Activated T-helper 1 cell treated with anti-CD3 and anti-CD28 coated beads, Interleukin-12 subunit alpha, Interleukin-12 subunit beta, Interleukin-2, Interleukin-4 antibody, amounts not matched to agents 30 ng/mL and 10 ng/mL and 1 ng/mL, durations not matched to agents 14 hours and 24 hours and 36 hours (primary cell): ENCODE data around the gene SLC2A5. TPM values are rescaled to one million over a fixed set of nuclear protein-coding genes. Genes with fewer than 3 reads are reported as not detected.
"Not testable (repeated sequence)": the region's sequence is repeated elsewhere in the genome, so short reads cannot be mapped to it uniquely, and the experiment has no call there.

Experiments
- DNase-seq: peaks from one replicate; pipeline ENCODE4 v3.0.0; 2021; ENCODE audit warnings: low spot score
- H3K27ac Mint-ChIP-seq: one replicate; pipeline ENCODE4 v1.8.0; 2021; ENCODE audit warnings: mild to moderate bottlenecking, mixed read lengths
- H3K27me3 Mint-ChIP-seq: one replicate; pipeline ENCODE4 v1.8.0; 2022; ENCODE audit warnings: mild to moderate bottlenecking, moderate library complexity, mixed read lengths; ENCODE audit not compliant: insufficient read depth
- H3K36me3 Mint-ChIP-seq: one replicate; pipeline ENCODE4 v1.8.0; 2021; ENCODE audit warnings: low read depth, mixed read lengths
- H3K4me1 Mint-ChIP-seq: one replicate; pipeline ENCODE4 v1.8.0; 2021; ENCODE audit warnings: low read depth, mixed read lengths
- H3K4me3 Mint-ChIP-seq: one replicate; pipeline ENCODE4 v1.8.0; 2021; ENCODE audit warnings: mild to moderate bottlenecking, moderate library complexity, mixed read lengths
- H3K9me3 Mint-ChIP-seq: one replicate; pipeline ENCODE4 v1.8.0; 2021; ENCODE audit warnings: mixed read lengths
- intact Hi-C: fragments of 100-400 bp; cut with micrococcal nuclease; formaldehyde crosslinking; loops from one replicate; pipeline ENCODE4 v1.15.1; 2024
- total RNA-seq: library from RNA; stranded (reverse); gene quantifications from 2 replicates; pipeline ENCODE4 v1.2.3, GENCODE V29; 2022

The SLC2A5 gene
- total RNA-seq, 1 donor from 2014 or later, result 0.05 TPM

DNA sequence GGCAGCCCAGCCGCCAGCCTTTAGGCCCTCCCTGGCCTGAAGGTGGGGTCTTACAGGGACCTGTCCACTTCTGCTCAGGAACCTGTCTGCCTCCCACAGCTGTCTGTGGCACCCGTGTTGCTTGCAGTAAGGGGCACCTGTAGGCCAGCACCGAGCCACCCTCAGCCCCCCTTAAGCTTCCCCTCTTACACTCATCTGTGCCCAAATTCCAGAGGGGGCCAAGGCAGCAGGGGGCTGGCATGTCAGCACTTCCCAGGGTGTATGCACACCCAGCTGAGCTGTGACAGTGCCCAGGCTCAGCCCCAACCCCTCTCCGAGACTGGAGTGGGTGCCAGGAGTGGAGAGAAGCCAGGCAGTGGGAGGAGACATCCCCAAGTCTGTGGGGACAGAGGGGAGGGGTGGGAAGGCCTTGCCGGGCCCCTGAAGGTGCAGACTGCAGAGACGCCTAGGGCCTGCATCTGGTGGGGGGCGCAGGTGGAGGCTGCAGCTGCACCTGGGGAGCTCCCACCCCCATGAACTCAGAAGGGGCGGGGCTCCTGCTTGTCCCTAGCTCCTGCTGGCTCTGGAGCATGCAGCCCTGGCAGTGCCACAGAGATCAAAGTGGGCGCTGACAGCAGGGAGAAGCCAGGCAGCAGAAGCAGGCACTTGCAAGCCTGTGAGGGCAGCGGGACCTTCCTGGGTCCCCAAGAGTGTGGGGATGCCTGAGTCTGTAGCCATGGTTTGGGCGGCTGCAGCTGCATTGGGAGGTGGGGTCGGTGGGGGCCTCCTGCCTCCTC is 37.8 kb downstream of the SLC2A5 start:
- Mint-ChIP-seq H3K9me3 (peaks cover 29% of the 10 kb centered on the region), H3K36me3 (peaks cover 4% of the 10 kb centered on the region), H3K4me1 (no peaks in the 10 kb centered on the region), H3K4me3 (no peak overlapping the region), H3K27me3 (peaks cover 10% of the 10 kb centered on the region), H3K27ac (no peak overlapping the region)
- intact Hi-C loops, result no loop called here
- DNase-seq, result no peak

DNA sequence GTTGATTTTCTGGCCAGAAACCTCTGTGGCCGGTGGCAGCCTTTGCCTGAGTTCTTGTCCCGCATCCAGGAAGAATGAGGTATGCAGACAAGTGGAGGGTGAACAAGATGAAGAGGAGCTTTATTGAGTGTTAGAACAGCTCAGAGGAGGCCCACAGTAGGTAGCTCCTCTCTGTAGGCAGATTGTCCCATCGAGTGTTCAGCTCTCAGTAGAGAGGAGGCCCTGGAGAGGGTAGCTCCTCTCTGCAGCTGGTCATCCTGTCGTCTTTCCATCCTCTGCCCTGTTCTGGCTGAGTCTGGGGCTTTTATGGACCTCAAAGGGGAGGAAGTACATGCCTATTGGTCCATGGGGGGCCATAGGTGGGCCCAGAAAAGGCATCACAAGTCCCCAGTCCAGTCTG is 38.4 kb downstream of the SLC2A5 start:
- intact Hi-C loops, H3K27me3 Mint-ChIP-seq, H3K4me1 Mint-ChIP-seq, DNase-seq, H3K27ac Mint-ChIP-seq, H3K4me3 Mint-ChIP-seq, H3K36me3 Mint-ChIP-seq: not testable (repeated sequence)
- peaks cover 28% of the 10 kb centered on the region for H3K9me3 Mint-ChIP-seq

DNA sequence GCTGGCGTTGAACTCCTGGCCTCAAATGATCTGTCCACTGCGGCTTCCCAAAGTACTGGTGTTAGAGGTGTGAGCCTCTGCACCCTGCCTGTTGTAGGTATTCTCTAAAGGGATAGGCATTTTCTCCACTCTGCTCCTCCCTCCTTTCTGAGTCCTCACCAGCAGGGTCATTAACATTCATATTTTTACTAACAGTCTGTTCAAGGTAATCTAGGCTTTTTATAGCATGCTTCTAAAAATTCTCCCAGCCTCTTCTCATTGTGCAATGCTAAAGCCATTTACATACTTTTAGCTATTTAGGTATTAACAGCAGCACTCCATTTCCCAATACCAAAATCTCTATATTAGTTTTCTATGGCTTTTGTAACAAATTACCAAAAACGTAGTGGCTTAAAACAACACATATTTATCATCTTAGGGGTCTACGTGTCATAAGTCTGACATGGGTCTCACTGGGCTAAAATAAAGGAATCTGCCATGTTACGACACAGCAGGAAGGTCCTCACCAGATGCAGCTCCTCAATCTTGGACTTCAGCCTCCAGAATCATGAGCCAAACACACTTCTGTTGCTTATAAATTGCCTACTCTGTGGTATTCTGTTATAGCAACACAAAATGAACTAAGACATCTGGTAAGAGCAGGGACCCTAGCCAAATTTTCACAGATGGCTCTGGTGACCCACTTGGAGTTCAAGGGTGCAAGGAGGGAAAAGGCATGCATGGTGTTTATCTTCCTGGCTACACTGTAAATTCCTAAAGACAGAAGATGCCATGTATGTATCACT is 40.3 kb downstream of the SLC2A5 start:
- peaks cover 10% of the 10 kb centered on the region for H3K27me3 Mint-ChIP-seq
- H3K27ac Mint-ChIP-seq, result no peak overlapping the region
- H3K4me1 Mint-ChIP-seq, result no peaks in the 10 kb centered on the region
- no peak for DNase-seq
- H3K9me3 Mint-ChIP-seq, result peaks cover 8% of the 10 kb centered on the region
- intact Hi-C loops, result no loop called here
- H3K4me3 Mint-ChIP-seq, result no peak overlapping the region
- no peaks in the 10 kb centered on the region for H3K36me3 Mint-ChIP-seq

DNA sequence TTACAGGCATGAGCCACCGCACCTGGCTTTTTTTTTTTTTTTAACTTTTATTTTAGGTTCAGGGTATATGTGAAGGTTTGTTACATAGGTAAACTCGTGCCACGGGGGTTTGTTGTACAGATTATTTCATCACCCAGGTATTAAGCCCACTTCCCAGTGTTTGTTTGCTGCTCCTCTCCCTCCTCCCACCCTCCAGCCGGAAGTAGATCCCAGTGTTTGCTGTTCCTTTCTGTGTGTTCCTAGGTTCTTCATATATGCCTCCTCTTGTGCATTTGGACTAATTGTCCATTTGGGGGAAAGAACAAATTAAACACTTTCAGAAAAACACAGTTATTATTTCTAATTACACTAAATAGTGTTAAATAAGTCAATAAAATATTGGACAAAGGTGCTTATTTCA is 42.1 kb downstream of the SLC2A5 start:
- no peak for DNase-seq
- intact Hi-C loops, result no loop called here
- peaks cover 9% of the 10 kb centered on the region for H3K27me3 Mint-ChIP-seq
- H3K4me3 Mint-ChIP-seq, result no peak overlapping the region
- no peaks in the 10 kb centered on the region for H3K4me1 Mint-ChIP-seq
- no peak overlapping the region for H3K27ac Mint-ChIP-seq
- H3K9me3 Mint-ChIP-seq, result peaks cover 5% of the 10 kb centered on the region
- no peaks in the 10 kb centered on the region for H3K36me3 Mint-ChIP-seq

DNA sequence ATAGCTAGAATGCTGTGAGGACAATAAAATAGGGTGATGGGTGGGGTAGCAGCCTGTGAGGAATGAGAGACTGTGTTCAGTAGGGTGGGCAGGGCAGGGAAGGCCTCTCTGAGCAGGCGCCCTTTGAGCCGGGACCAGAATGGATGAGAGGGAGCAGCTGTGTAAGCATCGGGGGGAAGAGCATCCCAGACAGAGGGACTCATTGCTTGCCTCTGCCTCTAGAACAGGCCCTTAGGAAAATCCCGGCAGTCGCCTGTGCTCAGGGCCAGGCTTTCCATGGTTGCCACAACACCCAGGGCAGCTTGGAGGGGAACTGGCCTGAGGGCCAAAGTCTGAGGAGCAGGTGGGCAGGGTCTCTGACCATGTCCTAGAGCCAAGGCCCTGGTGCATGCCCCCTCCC is 44.0 kb downstream of the SLC2A5 start:
- DNase-seq, result no peak
- no peak overlapping the region for H3K4me3 Mint-ChIP-seq
- intact Hi-C loops, result no loop called here
- H3K36me3 Mint-ChIP-seq, result no peaks in the 10 kb centered on the region
- H3K4me1 Mint-ChIP-seq, result no peaks in the 10 kb centered on the region
- H3K9me3 Mint-ChIP-seq, result no peaks in the 10 kb centered on the region
- H3K27me3 Mint-ChIP-seq, result peaks cover 14% of the 10 kb centered on the region
- H3K27ac Mint-ChIP-seq, result no peak overlapping the region

DNA sequence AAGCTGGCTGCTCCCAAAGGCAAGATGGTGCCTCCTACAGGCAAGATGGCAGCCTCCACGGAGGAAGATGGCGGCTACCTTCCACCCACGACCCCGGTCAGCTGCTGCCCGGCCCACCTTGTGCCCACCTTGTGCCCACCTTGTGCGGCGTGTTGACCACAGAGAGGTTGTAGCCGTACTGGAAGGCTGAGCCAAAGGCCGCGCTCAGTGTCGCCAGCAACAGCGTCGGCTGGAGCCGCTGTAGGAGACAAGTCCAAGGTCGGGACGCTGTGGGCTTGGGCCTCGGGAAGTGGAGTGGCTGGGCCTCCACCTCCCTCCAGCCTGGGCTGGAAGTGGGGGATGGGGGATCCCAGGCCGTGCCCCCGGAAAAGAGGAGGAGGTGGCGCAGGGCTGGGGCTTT is 44.6 kb downstream of the SLC2A5 start:
- Mint-ChIP-seq H3K27me3 (peaks cover 14% of the 10 kb centered on the region), H3K36me3 (no peaks in the 10 kb centered on the region), H3K4me1 (no peaks in the 10 kb centered on the region), H3K4me3 (no peak overlapping the region), H3K9me3 (no peaks in the 10 kb centered on the region), H3K27ac (no peak overlapping the region)
- DNase-seq, result no peak
- intact Hi-C loops, result no loop called here

DNA sequence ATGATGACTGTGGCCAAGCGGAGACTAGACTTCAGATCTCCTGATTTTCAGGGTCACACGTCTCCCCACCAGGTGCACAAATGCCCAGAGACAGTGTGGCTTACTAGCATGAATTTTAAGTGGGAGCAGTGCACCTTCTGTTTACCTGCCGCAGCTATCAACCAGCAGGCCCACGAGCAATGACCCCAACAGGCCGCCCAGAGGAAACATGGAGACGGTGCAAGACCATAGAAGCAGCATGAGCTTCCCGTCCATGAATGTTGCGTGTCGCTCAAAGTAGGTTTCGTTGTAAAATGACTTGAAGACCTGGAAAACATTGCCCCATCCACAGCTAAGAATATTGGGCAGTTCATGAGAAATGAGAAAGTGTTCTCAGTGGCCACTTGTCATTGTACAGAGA is 46.7 kb downstream of the SLC2A5 start:
- Mint-ChIP-seq H3K4me1 (no peaks in the 10 kb centered on the region), H3K36me3 (no peaks in the 10 kb centered on the region), H3K4me3 (no peak overlapping the region), H3K27ac (no peak overlapping the region), H3K27me3 (peaks cover 14% of the 10 kb centered on the region), H3K9me3 (no peaks in the 10 kb centered on the region)
- intact Hi-C loops, result no loop called here
- no peak for DNase-seq

DNA sequence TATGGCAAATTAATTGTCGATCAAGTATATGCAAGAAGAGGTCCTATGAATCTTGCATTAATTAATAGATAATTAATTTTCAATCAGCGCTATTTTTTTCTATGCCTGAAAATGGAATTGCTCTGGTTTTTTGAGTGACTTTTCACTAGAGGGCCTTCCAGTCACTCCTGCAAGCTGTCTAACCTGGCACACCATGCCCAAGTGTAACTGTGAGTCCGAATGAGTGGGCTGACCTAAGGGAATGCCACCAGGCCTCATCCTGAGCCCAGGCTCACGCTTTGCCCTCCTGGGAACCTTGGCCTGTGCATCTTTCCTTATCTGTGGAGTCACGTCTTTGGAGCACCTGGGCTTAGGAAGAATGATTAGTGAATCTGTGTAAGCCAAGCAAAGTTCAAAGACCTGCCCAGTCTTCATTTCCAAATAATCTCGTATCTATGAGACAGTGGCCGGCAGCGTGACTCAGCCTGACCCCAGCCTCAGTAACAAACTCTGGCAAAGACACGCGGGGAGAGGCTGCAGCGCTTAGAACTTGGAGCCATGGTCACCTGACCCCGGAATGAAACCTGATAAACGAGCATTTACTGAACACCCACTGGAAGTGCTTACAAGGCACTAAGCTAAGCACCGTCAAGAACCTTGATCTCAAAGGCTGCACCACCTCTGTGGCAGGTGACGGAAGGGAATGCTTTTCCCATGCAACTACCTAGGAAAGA is 47.3 kb downstream of the SLC2A5 start:
- H3K4me1 Mint-ChIP-seq, H3K9me3 Mint-ChIP-seq, H3K4me3 Mint-ChIP-seq, DNase-seq, H3K36me3 Mint-ChIP-seq, H3K27ac Mint-ChIP-seq, intact Hi-C loops: not testable (repeated sequence)
- peaks cover 13% of the 10 kb centered on the region for H3K27me3 Mint-ChIP-seq

DNA sequence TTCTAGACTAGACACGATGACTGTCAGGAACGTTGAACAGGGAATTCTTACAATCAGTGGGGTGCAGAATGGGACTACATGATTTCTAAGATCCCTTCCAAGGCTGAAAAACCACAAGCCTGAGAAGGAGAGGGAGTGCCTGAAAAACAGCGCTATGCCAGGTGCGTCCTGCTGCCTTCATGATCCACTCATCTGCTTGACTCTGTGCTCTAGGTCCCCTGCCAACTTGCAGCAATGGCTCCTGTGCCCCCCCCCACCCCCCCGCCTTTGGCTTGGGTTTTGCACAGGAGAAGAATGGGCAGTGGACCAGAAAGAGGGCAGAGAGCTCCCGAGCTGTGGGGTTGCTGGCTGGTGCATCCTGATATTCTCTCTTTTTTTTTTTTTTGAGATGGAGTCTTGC is 49.1 kb downstream of the SLC2A5 start:
- Mint-ChIP-seq H3K9me3 (no peaks in the 10 kb centered on the region), H3K36me3 (no peaks in the 10 kb centered on the region), H3K27ac (no peak overlapping the region), H3K4me3 (no peak overlapping the region), H3K27me3 (peaks cover 17% of the 10 kb centered on the region), H3K4me1 (no peaks in the 10 kb centered on the region)
- intact Hi-C loops, result no loop called here
- no peak for DNase-seq

DNA sequence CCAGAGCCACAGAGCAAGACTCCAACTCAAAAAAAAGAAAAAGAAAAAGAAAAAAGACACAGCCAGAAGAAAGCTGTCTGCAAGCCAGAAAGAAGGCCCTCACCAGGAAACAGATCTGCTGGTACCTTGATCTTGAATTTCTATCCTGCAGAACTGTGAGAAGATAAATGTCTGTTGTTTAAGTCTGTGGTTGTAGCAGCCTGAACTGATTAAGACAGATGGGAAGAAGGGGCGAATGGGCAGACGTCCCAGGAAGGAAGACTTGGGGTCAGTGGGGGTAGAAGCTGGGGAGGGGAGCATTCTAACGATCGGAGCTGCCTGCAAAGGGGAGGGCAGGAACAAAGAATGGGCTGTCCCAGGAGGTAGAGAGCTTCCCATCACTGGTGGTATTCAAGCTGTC is 49.5 kb downstream of the SLC2A5 start:
- Mint-ChIP-seq H3K27ac (no peak overlapping the region), H3K4me3 (no peak overlapping the region), H3K27me3 (peaks cover 17% of the 10 kb centered on the region), H3K36me3 (no peaks in the 10 kb centered on the region), H3K4me1 (no peaks in the 10 kb centered on the region), H3K9me3 (no peaks in the 10 kb centered on the region)
- intact Hi-C loops, result no loop called here
- DNase-seq, result no peak

DNA sequence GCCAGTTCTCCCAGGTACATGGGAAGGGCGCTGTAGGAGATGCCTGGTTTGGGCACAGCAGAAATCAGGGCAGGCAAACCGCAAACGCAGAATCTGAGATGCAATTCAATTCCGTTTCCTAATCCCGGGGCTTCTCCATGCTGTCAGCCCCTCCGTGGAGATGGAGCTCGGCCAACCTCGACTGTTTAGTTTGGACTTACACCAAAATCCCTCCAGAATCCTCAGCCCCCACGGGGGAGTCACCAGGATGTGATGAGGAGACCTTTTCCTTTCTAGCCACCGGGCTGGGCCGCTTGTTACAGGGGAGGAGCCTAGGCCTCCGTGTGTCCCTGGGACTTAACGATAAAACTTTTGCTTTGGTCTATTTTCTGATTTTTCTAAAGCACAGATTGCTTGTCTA is 51.1 kb downstream of the SLC2A5 start:
- Mint-ChIP-seq H3K27ac (no peak overlapping the region), H3K4me3 (no peak overlapping the region), H3K4me1 (no peaks in the 10 kb centered on the region), H3K27me3 (peaks cover 19% of the 10 kb centered on the region), H3K36me3 (no peaks in the 10 kb centered on the region), H3K9me3 (no peaks in the 10 kb centered on the region)
- DNase-seq, result no peak
- intact Hi-C loops, result no loop called here

DNA sequence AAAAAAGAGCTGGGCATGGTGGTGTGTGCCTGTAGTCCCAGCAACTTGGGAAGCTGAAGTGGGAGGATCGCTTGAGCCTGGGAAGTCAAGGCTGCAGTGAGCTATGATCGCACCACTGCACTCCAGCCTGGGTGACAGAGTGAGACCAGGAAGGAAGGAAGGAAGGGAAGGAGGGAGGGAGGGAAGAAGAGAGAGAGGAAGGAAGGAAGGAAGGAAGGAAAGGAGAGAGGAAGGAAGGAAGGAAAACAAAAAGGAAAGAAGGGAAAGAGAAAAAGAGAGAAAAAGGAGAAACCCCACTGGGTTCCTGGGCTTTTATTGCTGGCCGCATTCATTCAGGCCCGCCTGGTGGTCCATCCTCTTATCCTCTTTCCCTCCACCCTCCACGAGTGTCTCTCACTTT is 53.0 kb downstream of the SLC2A5 start:
- Mint-ChIP-seq H3K9me3 (no peaks in the 10 kb centered on the region), H3K4me3 (no peak overlapping the region), H3K4me1 (no peaks in the 10 kb centered on the region), H3K27ac (no peak overlapping the region), H3K27me3 (peaks cover 19% of the 10 kb centered on the region), H3K36me3 (no peaks in the 10 kb centered on the region)
- intact Hi-C loops, result no loop called here
- no peak for DNase-seq
